Osteocyte (in vitro differentiated cells): ENCODE data around the gene TSSK2. TPM values are rescaled to one million over a fixed set of nuclear protein-coding genes. Genes with fewer than 3 reads are reported as not detected.

Experiments
- DNase-seq: peaks from one replicate; pipeline ENCODE4 v3.0.0; 2021; ENCODE audit warnings: mixed read lengths; ENCODE audit not compliant: unreplicated experiment; ENCODE audit errors: extremely low spot score
- H3K27ac Mint-ChIP-seq: one replicate; pipeline ENCODE4 v1.8.0; 2021; ENCODE audit warnings: mild to moderate bottlenecking, mixed read lengths; ENCODE audit not compliant: unreplicated experiment
- H3K27me3 Mint-ChIP-seq: one replicate; pipeline ENCODE4 v1.8.0; 2021; ENCODE audit warnings: mixed read lengths; ENCODE audit not compliant: unreplicated experiment
- H3K36me3 Mint-ChIP-seq: one replicate; pipeline ENCODE4 v1.8.0; 2021; ENCODE audit warnings: mixed read lengths; ENCODE audit not compliant: unreplicated experiment
- H3K4me1 Mint-ChIP-seq: one replicate; pipeline ENCODE4 v1.8.0; 2021; ENCODE audit warnings: mixed read lengths; ENCODE audit not compliant: unreplicated experiment
- H3K4me3 Mint-ChIP-seq: one replicate; pipeline ENCODE4 v1.8.0; 2021; ENCODE audit warnings: mild to moderate bottlenecking, moderate library complexity, mixed read lengths; ENCODE audit not compliant: unreplicated experiment
- H3K9me3 Mint-ChIP-seq: one replicate; pipeline ENCODE4 v1.8.0; 2021; ENCODE audit warnings: mixed read lengths; ENCODE audit not compliant: unreplicated experiment
- CTCF ChIP-seq: fragments of 200-600 bp; sonication (generic); IDR thresholded peaks from 2 replicates; pipeline ENCODE4 v1.5.0; 2021; ENCODE audit warnings: antibody characterized with exemption, mild to moderate bottlenecking, moderate library complexity
- total RNA-seq: library from RNA; stranded (reverse); gene quantifications from 2 replicates; pipeline ENCODE4 v1.2.1, GENCODE V29; 2021

Gene TSSK2
- total RNA-seq, 1 donor from 2014 or later, result not detected

DNA sequence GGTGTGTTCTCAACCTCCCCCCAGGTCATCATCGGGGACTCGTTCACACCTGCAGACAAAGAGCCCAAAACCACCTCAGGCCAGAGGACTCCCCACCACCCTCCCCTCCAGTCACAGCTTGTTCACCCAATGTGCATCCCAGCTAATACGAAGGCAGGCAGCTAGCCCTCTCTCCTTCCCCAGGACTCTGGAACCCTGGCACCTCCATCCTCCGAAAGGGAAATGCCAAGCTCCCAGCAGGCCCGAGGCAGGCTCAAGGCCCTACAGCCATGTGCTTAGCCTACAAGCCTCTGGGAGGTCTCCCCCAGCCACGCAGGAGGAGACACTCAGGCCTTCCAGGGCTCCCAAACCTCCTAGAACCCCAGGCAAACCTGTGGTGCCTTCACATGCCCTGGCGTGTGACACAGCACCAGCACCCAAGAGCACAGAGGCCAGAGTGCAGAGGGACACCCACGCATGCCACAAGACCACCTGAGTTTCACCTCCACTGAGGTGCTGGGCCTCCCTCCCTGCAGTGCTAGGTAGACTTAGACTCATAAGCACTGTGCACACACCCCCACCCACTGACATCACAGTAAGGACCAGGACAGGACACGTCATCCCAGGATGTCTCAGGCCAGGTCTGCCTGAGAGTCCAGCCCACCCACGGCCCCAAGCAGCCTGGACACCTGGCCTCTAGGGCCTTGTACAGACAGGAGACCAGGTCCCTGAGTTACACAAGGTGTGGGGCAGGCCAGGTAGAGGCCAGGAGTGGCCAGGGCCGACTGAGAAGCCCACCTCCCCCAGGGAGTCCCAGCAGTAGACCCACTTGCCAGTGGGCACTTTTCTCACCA is 6.5 kb downstream of the TSSK2 start:
- Mint-ChIP-seq H3K27ac (no peak overlapping the region), H3K36me3 (peaks cover 38% of the 10 kb centered on the region), H3K4me3 (no peak overlapping the region), H3K9me3 (no peaks in the 10 kb centered on the region), H3K27me3 (no peaks in the 10 kb centered on the region), H3K4me1 (no peaks in the 10 kb centered on the region)
- no peak for TF ChIP-seq CTCF
- no peak for DNase-seq

DNA sequence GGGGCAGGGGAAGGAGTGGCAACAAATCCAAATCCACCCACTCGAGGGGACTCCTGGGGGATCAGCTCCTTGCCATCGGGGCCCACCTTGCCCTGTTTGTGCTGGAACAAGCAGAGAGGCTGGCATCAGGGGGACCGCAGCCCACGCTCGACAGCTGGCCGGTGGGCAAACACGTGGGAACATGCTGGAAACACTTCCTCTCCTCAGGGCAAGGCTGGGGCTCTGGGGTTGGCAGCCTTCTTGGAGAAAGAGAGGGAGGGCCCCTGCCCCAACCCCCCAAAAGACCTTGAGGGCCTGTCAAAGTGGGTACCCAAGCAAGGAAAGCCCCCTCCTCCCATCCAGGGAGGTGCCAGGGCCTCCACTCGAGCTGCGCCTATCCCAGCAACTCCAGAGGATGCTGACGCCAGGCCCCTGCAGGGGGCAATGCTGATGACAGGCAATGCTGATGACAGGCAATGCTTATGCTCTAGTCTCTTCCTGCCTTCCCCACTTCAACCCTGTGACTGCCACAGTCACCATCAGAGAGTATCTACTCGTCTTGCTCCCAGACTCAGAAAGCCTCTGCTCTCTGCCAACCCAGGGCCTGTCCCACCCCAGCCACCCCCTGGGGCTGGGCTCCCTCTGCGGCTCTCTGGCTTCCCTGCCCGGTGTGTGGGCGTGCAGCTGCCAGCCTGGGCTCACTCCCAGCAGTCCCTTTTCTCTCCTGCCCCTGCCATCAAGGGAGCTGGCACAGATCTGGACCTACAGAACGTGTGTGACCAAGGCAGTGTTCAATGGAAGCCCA is 7.3 kb downstream of the TSSK2 start:
- Mint-ChIP-seq H3K36me3 (peaks cover 35% of the 10 kb centered on the region), H3K27ac (no peak overlapping the region), H3K27me3 (no peaks in the 10 kb centered on the region), H3K4me1 (peaks cover 3% of the 10 kb centered on the region), H3K9me3 (no peaks in the 10 kb centered on the region), H3K4me3 (no peak overlapping the region)
- DNase-seq, result no peak
- no peak for TF ChIP-seq CTCF

DNA sequence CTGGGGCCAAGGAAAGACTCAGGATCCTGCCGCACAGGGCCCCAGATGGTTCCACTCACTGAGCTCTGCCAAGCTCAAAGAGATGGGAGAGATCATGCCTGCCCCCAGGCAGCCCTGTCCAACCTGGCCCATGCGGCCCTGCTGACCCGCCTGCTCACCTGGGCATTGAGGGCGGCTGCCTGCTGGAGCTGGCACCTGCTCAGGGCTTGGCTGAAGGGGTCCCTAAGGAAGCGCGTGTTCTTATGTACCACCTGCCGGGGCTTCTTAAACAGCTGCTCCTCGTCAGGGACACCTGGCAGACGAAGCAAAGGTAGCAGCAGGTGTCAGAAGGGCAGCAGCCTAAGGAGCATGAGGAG is 7.9 kb downstream of the TSSK2 start:
- Mint-ChIP-seq H3K27ac (no peak overlapping the region), H3K4me3 (no peak overlapping the region), H3K9me3 (no peaks in the 10 kb centered on the region), H3K27me3 (no peaks in the 10 kb centered on the region), H3K4me1 (peaks cover 7% of the 10 kb centered on the region), H3K36me3 (peaks cover 32% of the 10 kb centered on the region)
- DNase-seq, result no peak
- TF ChIP-seq CTCF, result no peak

DNA sequence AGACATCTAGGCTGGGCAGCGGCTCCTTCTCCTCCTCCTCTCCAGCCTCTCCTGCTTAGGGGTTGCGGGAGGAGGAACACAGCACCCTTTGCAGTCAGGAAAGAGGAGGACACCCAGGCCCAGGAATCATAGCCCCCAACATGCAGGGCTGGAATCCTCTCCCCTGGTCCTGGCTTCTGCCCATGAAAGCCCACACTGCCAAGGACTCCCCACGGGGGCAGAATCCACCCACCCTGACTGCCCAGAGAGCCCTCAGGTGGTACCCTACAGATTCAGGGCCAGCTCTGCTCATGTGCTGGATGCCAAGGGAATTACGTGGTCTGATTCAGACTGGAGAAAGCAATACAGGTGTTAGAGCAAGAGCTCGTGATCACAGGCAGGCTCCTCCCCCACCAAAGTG is 8.9 kb downstream of the TSSK2 start:
- Mint-ChIP-seq H3K4me1 (peaks cover 15% of the 10 kb centered on the region), H3K27me3 (no peaks in the 10 kb centered on the region), H3K27ac (no peak overlapping the region), H3K9me3 (no peaks in the 10 kb centered on the region), H3K4me3 (no peak overlapping the region), H3K36me3 (peaks cover 29% of the 10 kb centered on the region)
- no peak for TF ChIP-seq CTCF
- no peak for DNase-seq

GRCh38 chr22:19142394-19142793 is 11.3 kb downstream of the TSSK2 start:
- TF ChIP-seq CTCF, result no peak
- no peaks in the 10 kb centered on the region for H3K9me3 Mint-ChIP-seq
- H3K27ac Mint-ChIP-seq, result no peak overlapping the region
- peaks cover 15% of the 10 kb centered on the region for H3K4me1 Mint-ChIP-seq
- H3K27me3 Mint-ChIP-seq, result peaks cover 5% of the 10 kb centered on the region
- H3K36me3 Mint-ChIP-seq, result peaks cover 14% of the 10 kb centered on the region
- H3K4me3 Mint-ChIP-seq, result peak overlapping the region; percentile 55
- no peak for DNase-seq
